Activated naive CD8-positive, alpha-beta T cell treated with anti-CD3 and anti-CD28 coated beads, Interleukin-2, amount 10 ng/mL, durations not matched to agents 7 days and 5 days (primary cell): ENCODE measurements around the gene GIPR. TPM values are rescaled to one million over a fixed set of nuclear protein-coding genes. Genes with fewer than 3 reads are reported as not detected.
"Not testable (repeated sequence)": the region's sequence is repeated elsewhere in the genome, so short reads cannot be mapped to it uniquely, and the experiment has no call there.

Experiments used
- ATAC-seq: fragments of 150-1000 bp; cut with Tn5 transposase; one replicate; pipeline ENCODE4 v1.10.0; 2021; ENCODE audit warnings: low read depth, moderate library complexity
- POLR2A ChIA-PET: fragments of 350-600 bp; sonication (Branson Sonifier 250); formaldehyde crosslinking; loops from one replicate; lab custom pipeline; 2021; ENCODE audit warnings: antibody characterized with exemption; lab: Charles Lee
- DNase-seq: peaks from one replicate; pipeline ENCODE4 v3.0.0; 2021
- H3K27ac Mint-ChIP-seq: one replicate; pipeline ENCODE4 v1.8.0; 2022; ENCODE audit warnings: mild to moderate bottlenecking, mixed read lengths
- H3K27me3 Mint-ChIP-seq: one replicate; pipeline ENCODE4 v1.8.0; 2022; ENCODE audit warnings: mild to moderate bottlenecking, moderate library complexity, mixed read lengths
- H3K36me3 Mint-ChIP-seq: one replicate; pipeline ENCODE4 v1.8.0; 2021; ENCODE audit warnings: mild to moderate bottlenecking, mixed read lengths
- H3K4me1 Mint-ChIP-seq: one replicate; pipeline ENCODE4 v1.8.0; 2021; ENCODE audit warnings: mixed read lengths
- H3K4me3 Mint-ChIP-seq: one replicate; pipeline ENCODE4 v1.8.0; 2022; ENCODE audit warnings: mild to moderate bottlenecking, moderate library complexity, mixed read lengths
- H3K9me3 Mint-ChIP-seq: one replicate; pipeline ENCODE4 v1.8.0; 2021; ENCODE audit warnings: mixed read lengths
- total RNA-seq, 2 experiments: library from RNA; stranded (reverse); gene quantifications; one replicate each; pipeline ENCODE4 v1.2.3, GENCODE V29; 2021

Gene GIPR, protein sequence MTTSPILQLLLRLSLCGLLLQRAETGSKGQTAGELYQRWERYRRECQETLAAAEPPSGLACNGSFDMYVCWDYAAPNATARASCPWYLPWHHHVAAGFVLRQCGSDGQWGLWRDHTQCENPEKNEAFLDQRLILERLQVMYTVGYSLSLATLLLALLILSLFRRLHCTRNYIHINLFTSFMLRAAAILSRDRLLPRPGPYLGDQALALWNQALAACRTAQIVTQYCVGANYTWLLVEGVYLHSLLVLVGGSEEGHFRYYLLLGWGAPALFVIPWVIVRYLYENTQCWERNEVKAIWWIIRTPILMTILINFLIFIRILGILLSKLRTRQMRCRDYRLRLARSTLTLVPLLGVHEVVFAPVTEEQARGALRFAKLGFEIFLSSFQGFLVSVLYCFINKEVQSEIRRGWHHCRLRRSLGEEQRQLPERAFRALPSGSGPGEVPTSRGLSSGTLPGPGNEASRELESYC
- total RNA-seq: 10 to 100 TPM; 18.4 to 19.3 TPM

DNA sequence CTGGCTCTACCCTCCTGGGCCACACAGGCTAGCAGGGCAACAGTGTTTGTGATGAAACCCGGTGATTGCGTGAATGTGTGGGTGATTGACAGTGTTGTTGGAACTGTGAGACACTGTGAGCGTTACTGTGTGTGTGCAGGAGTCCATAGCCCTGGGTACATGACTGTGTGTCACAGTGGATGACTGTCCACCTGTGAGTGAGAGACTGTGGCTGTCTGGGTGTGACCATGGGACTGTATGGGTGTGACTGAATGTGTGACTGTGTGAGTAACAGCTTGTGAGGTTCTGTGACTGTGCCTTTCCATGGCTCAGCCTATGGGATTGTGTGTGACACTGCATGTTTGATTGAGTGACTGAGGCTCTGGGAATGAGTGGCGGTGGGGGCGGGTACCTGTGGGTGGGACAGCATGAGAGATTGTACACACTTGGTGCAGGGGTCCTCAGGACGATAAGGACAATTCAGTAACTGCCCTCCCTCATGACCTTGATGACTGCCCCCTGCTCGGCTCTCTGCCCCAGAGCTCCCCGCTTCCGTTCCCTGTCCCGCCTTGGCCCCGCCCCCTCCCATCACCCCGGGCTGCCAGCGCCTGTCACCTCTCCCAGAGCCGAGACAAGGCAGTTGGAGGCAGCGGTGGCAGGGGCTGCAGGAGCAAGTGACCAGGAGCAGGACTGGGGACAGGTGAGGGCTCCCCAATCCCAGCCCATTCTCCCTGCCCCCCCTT is at the start of gene GIPR:
TSS of gene GIPR (plus strand) at position 602 of the 722 bp plus-strand sequence. CDS start 1,300 bp downstream, outside the sequence.
- Mint-ChIP-seq H3K9me3 (no peaks in the 10 kb centered on the region), H3K36me3 (no peaks in the 10 kb centered on the region), H3K27ac (peak within 1 kb of the TSS; percentile 89), H3K4me3 (peak within 1 kb of the TSS; percentile 92), H3K4me1 (peaks cover 29% of the 10 kb centered on the region), H3K27me3 (peaks cover 17% of the 10 kb centered on the region)
- peak; percentile 78 for DNase-seq
- ATAC-seq: peak; percentile 57
- POLR2A ChIA-PET: interaction anchor here (0.8 to 1.4 kb wide), 4 partner anchors 8 to 27 kb away, joined by 3 to 6 read pairs (median 4); partner anchors contain the start of gene SNRPD2

DNA sequence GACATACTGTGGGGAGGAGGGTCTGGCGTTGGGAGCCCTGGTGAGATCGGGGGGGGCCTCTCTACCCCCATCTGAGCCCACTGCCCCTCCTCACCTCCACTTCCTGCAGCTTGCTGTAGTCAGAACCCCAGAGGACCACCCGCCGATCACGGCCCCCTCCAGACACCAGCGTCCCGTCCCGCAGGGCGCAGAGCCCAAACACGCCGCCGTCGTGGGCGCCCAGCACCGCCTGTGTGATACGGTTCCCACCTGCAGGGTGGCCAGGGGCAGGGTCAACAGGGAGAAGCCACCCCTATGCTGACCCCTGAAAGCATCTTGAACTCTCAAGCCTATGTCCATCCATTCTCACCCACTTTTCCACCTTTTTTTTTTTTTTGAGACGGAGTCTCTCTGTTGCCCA is 46.6 kb upstream of the GIPR start:
- H3K4me1 Mint-ChIP-seq: peaks cover 5% of the 10 kb centered on the region
- peaks cover 43% of the 10 kb centered on the region for H3K36me3 Mint-ChIP-seq
- no peaks in the 10 kb centered on the region for H3K27me3 Mint-ChIP-seq
- H3K4me3 Mint-ChIP-seq: no peak overlapping the region
- POLR2A ChIA-PET: no interaction called here
- ATAC-seq (no peak), DNase-seq (no peak)
- no peaks in the 10 kb centered on the region for H3K9me3 Mint-ChIP-seq
- H3K27ac Mint-ChIP-seq: no peak overlapping the region

DNA sequence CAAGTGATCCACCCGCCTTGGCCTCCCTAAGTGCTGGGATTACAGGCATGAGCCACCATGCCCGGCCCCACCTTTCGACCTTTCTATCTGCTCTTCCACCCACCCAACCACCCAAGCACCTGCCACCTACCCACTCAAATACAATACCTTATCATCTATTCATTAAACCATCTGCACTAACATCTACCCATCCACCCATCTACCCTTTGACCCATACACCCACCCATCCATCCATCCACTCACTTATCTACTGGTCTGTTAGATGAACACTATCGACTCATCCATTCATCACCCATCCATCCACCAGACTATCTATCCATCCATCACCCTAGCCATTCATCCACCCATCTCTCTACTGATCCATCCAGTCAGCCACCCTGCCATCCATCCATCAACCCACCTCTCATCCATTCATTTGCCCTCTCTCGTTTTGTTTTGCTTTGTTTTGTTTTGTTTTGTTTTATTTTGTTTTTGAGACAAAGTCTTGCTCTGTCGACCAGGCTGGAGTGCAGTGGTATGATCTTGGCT is 46.0 kb upstream of the GIPR start:
- POLR2A ChIA-PET: interaction anchor here (0.6 kb wide), 1 partner anchor 45 kb away, joined by 3 read pairs; no protein-coding TSS in a partner anchor
- peaks cover 42% of the 10 kb centered on the region for H3K36me3 Mint-ChIP-seq
- H3K9me3 Mint-ChIP-seq: no peaks in the 10 kb centered on the region
- H3K27ac Mint-ChIP-seq: no peak overlapping the region
- H3K4me3 Mint-ChIP-seq: no peak overlapping the region
- H3K27me3 Mint-ChIP-seq: no peaks in the 10 kb centered on the region
- H3K4me1 Mint-ChIP-seq: peaks cover 5% of the 10 kb centered on the region
- ATAC-seq (no peak), DNase-seq (no peak)

DNA sequence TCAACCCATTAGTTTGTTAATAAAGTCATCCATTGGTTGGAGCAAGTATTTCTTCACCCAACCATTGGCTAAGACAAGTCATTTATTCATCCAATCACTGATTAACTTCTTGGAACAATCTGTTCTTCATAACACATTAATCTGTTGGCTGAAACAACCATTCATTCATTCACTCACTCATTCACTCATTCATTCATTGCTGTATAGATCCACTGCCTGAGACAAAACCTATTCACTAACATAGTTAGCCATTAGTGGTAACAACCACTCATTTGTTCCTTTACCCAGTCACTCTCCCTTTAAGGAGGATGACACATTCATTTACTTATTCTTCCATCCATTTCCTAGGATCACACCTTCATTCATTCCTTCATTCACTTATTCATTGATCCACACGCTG is 44.0 kb upstream of the GIPR start:
- Mint-ChIP-seq H3K36me3 (peaks cover 46% of the 10 kb centered on the region), H3K27ac (peak overlapping the region; percentile 5)
- DNase-seq: no peak

GRCh38 chr19:45628219-45628618 is 39.8 kb upstream of the GIPR start:
- H3K4me3 Mint-ChIP-seq, DNase-seq, H3K9me3 Mint-ChIP-seq, POLR2A ChIA-PET, ATAC-seq, H3K27ac Mint-ChIP-seq, H3K4me1 Mint-ChIP-seq, H3K27me3 Mint-ChIP-seq: not testable (repeated sequence)
- peaks cover 31% of the 10 kb centered on the region for H3K36me3 Mint-ChIP-seq

More for the DNA sequence above, 44.0 kb upstream of the GIPR start:
- Mint-ChIP-seq H3K4me1 (peaks cover 5% of the 10 kb centered on the region), H3K4me3 (no peak overlapping the region), H3K27me3 (no peaks in the 10 kb centered on the region), H3K9me3 (no peaks in the 10 kb centered on the region)
- POLR2A ChIA-PET: no interaction called here
- ATAC-seq: no peak

- H3K9me3 Mint-ChIP-seq: no peaks in the 10 kb centered on the region
- no peak overlapping the region for H3K4me3 Mint-ChIP-seq
- no peak overlapping the region for H3K27ac Mint-ChIP-seq
- no peak for ATAC-seq
- POLR2A ChIA-PET: no interaction called here
- H3K27me3 Mint-ChIP-seq: no peaks in the 10 kb centered on the region
- H3K4me1 Mint-ChIP-seq: peaks cover 9% of the 10 kb centered on the region
- H3K36me3 Mint-ChIP-seq: peaks cover 22% of the 10 kb centered on the region
- DNase-seq: no peak
These were observed 38.3 kb upstream of the GIPR start for GRCh38 chr19:45629704-45630103.

GRCh38 chr19:45630463-45630862 is 37.6 kb upstream of the GIPR start:
- POLR2A ChIA-PET: interaction anchor here (1.2 kb wide), 1 partner anchor 15 kb away, joined by 3 read pairs; no protein-coding TSS in a partner anchor

DNA sequence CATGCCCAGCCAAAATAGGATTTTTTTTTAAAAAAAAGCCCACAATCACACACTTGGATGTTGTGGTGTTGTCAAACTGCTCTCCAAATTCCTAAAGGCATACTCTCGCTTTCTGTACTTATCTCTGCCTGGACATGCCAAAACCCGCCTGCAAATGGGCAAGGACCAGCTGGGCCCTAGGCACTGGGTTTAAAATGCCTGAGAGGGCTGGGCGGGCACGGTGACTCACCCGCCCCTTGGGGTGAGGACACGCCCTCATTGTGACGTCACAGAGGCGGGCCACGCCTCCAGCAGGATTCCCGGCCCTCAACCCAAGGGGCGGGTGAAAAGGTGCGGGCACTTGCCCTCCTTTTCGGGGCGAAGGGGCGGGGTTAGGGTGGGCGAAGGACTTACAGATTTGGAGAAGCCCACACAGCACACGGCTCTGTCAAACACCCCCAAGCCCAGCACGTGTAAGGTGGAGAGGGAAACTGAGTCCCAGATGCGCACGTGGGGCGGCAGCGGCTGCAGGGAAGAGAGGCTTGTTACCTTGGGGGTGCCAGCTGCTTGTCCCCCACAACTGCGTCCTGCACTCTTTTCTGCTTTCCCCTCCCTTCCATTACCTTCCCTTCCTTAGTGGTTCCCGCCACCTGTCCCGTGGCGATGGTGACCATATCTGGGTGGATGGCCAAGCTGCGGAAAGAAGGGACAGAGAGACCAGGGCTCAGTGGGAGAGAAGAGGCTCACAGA is 35.4 kb upstream of the GIPR start:
- Mint-ChIP-seq H3K27ac (peak overlapping the region; percentile 63), H3K27me3 (no peaks in the 10 kb centered on the region), H3K36me3 (peaks cover 10% of the 10 kb centered on the region), H3K4me3 (no peak overlapping the region), H3K4me1 (peaks cover 8% of the 10 kb centered on the region), H3K9me3 (no peaks in the 10 kb centered on the region)
- POLR2A ChIA-PET: interaction anchor here (0.6 kb wide), 3 partner anchors 29 to 306 kb away, joined by 3 to 5 read pairs (median 3); no protein-coding TSS in a partner anchor
- ATAC-seq (no peak), DNase-seq (no peak)

More at GRCh38 chr19:45630463-45630862, 37.6 kb upstream of the GIPR start:
- H3K27ac Mint-ChIP-seq: no peak overlapping the region
- H3K9me3 Mint-ChIP-seq: no peaks in the 10 kb centered on the region
- H3K4me3 Mint-ChIP-seq: no peak overlapping the region
- no peaks in the 10 kb centered on the region for H3K27me3 Mint-ChIP-seq
- peaks cover 21% of the 10 kb centered on the region for H3K36me3 Mint-ChIP-seq
- ATAC-seq: no peak
- H3K4me1 Mint-ChIP-seq: peaks cover 8% of the 10 kb centered on the region
- no peak for DNase-seq

DNA sequence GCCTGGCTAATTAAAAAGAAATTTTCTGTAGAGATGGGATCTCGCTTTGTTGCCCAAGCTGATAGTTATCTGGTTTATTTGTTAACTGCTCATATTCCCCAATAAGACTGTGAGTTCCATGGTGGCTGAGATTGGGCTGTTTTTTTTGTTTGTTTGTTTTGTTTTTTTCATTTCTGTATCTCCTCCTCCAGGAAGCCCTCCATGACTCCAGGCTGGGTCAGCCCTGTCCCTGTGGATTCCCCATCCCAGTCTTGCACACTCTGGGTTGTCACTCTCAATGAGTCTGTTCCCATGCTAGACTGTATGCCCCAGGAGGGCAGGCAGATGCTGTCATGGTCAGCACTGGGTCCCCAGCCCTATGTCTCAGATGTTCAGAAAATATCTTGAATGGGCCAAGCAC is 31.7 kb upstream of the GIPR start:
- no peaks in the 10 kb centered on the region for H3K27me3 Mint-ChIP-seq
- POLR2A ChIA-PET: interaction anchor here (0.6 kb wide), 1 partner anchor 77 kb away, joined by 3 read pairs; no protein-coding TSS in a partner anchor
- ATAC-seq (no peak), DNase-seq (no peak)
- peaks cover 19% of the 10 kb centered on the region for H3K4me1 Mint-ChIP-seq
- H3K27ac Mint-ChIP-seq: no peak overlapping the region
- H3K4me3 Mint-ChIP-seq: no peak overlapping the region
- H3K9me3 Mint-ChIP-seq: no peaks in the 10 kb centered on the region
- peaks cover 6% of the 10 kb centered on the region for H3K36me3 Mint-ChIP-seq

GRCh38 chr19:45636902-45637301 is 31.1 kb upstream of the GIPR start:
- DNase-seq: no peak
- H3K27ac Mint-ChIP-seq: no peak overlapping the region
- H3K36me3 Mint-ChIP-seq: peaks cover 6% of the 10 kb centered on the region
- no peak overlapping the region for H3K4me3 Mint-ChIP-seq
- H3K27me3 Mint-ChIP-seq: no peaks in the 10 kb centered on the region
- no peaks in the 10 kb centered on the region for H3K9me3 Mint-ChIP-seq
- peaks cover 23% of the 10 kb centered on the region for H3K4me1 Mint-ChIP-seq
- POLR2A ChIA-PET: interaction anchor here (0.6 to 1.1 kb wide), 2 partner anchors 43 to 77 kb away, joined by 3 to 5 read pairs; no protein-coding TSS in a partner anchor
- ATAC-seq: no peak

- no peak overlapping the region for H3K27ac Mint-ChIP-seq
- DNase-seq: no peak
- peaks cover 3% of the 10 kb centered on the region for H3K36me3 Mint-ChIP-seq
- ATAC-seq: no peak
- no peaks in the 10 kb centered on the region for H3K27me3 Mint-ChIP-seq
- H3K4me3 Mint-ChIP-seq: peak overlapping the region; percentile 95
- H3K9me3 Mint-ChIP-seq: no peaks in the 10 kb centered on the region
- POLR2A ChIA-PET: interaction anchor here (0.7 to 1.6 kb wide), 4 partner anchors 12 to 130 kb away, joined by 3 to 5 read pairs (median 4); no protein-coding TSS in a partner anchor
- H3K4me1 Mint-ChIP-seq: peaks cover 24% of the 10 kb centered on the region
These were observed 29.9 kb upstream of the GIPR start for GRCh38 chr19:45637890-45638667.
